Transverse colon (tissue), 4 donors: ENCODE measurements around the gene HOXD10. TPM values are rescaled to one million over a fixed set of nuclear protein-coding genes. Genes with fewer than 3 reads are reported as not detected.

Experiments used
- DNase-seq: peaks from one replicate; pipeline ENCODE4 v3.0.0-alpha.2; 2019
- H3K27ac ChIP-seq, 4 donors: fragments of 200-600 bp; sonication (generic); 2 replicates each; pipeline ENCODE4 v1.5.1; 2016 to 2018; ENCODE audit warnings: inconsistent platforms in 4 of 4
- H3K27me3 ChIP-seq: fragments of 200-600 bp; sonication (generic); 2 replicates; pipeline ENCODE4 v1.5.1; 2017; ENCODE audit warnings: inconsistent platforms
- H3K36me3 ChIP-seq, 4 donors: fragments of 200-600 bp; sonication (generic); 2 replicates each; pipeline ENCODE4 v1.5.1; 2017 to 2019; ENCODE audit warnings: inconsistent platforms in 4 of 4
- H3K4me1 ChIP-seq, 4 donors: fragments of 200-600 bp; sonication (generic); 2 replicates each; pipeline ENCODE4 v1.5.1; 2017 to 2020; ENCODE audit warnings: inconsistent platforms in 4 of 4
- H3K4me3 ChIP-seq, 4 donors: fragments of 200-600 bp; sonication (generic); 1 replicate in 1 of 4; 2 replicates in 3 of 4; pipeline versions ENCODE4 v1.5.1 to v1.6.1; 2017 to 2019; ENCODE audit warnings: inconsistent platforms in 4 of 4
- H3K9me3 ChIP-seq, 2 donors: fragments of 200-600 bp; sonication (generic); 2 replicates each; pipeline ENCODE4 v1.5.1; 2017 to 2019; ENCODE audit warnings: inconsistent platforms in 2 of 2
- CTCF ChIP-seq, 5 experiments: fragments of 200-600 bp in 3 of 5; fragments of 450-650 bp in 2 of 5; sonication (generic) in 3 of 5; IDR thresholded peaks; 1 replicate in 2 of 5; 2 replicates in 3 of 5; pipeline ENCODE4 v1.5.1; 2016 to 2017; ENCODE audit warnings: antibody characterized with exemption in 5 of 5, inconsistent platforms in 3 of 5, mild to moderate bottlenecking in 2 of 5, moderate library complexity in 1 of 5
- EP300 ChIP-seq: sonication (generic); formaldehyde crosslinking; IDR thresholded peaks from one replicate; pipeline ENCODE4 v1.6.1; 2017; ENCODE audit warnings: antibody characterized with exemption, low read depth
- POLR2A ChIP-seq: fragments of 450-650 bp; IDR thresholded peaks from one replicate; pipeline ENCODE4 v1.6.1; 2016; ENCODE audit warnings: antibody characterized with exemption, mild to moderate bottlenecking, moderate library complexity
- POLR2AphosphoS5 ChIP-seq, 3 donors: sonication (generic); formaldehyde crosslinking; IDR thresholded peaks; one replicate each; pipeline ENCODE4 v1.6.1; 2016; ENCODE audit warnings: antibody characterized with exemption in 3 of 3
- WGBS, 2 donors: methylation state at CpG; one replicate each; pipeline ENCODE4 v1.1.5; 2018; ENCODE audit warnings: low coverage in 1 of 2; 5-methylcytosine and 5-hydroxymethylcytosine counted together
- in situ Hi-C, 4 donors: fragments of 200-750 bp; cut with MboI; loops; one replicate each; pipeline versions ENCODE4 v1.15.0 to v1.15.1; 2017; ENCODE audit warnings: low sequenced_read_pairs in 3 of 4, low pct_ligation_motif_present in 1 of 4, low pct_unique_long_range_greater_than_20kb in 1 of 4
- intact Hi-C: fragments of 100-400 bp; cut with DNase I; formaldehyde crosslinking; loops from one replicate; pipeline ENCODE4 v1.15.1; 2023; ENCODE audit warnings: low total_unique reads
- total RNA-seq, 4 donors: library from RNA; depleted of rRNA; stranded (reverse); fragments of >200 nt; gene quantifications; one replicate each; pipeline ENCODE4 v1.1.0, GENCODE V29; 2016

Gene HOXD10
- total RNA-seq, 4 donors from 2014 or later: 1.1 to 25.1 (median 7.6) TPM

DNA sequence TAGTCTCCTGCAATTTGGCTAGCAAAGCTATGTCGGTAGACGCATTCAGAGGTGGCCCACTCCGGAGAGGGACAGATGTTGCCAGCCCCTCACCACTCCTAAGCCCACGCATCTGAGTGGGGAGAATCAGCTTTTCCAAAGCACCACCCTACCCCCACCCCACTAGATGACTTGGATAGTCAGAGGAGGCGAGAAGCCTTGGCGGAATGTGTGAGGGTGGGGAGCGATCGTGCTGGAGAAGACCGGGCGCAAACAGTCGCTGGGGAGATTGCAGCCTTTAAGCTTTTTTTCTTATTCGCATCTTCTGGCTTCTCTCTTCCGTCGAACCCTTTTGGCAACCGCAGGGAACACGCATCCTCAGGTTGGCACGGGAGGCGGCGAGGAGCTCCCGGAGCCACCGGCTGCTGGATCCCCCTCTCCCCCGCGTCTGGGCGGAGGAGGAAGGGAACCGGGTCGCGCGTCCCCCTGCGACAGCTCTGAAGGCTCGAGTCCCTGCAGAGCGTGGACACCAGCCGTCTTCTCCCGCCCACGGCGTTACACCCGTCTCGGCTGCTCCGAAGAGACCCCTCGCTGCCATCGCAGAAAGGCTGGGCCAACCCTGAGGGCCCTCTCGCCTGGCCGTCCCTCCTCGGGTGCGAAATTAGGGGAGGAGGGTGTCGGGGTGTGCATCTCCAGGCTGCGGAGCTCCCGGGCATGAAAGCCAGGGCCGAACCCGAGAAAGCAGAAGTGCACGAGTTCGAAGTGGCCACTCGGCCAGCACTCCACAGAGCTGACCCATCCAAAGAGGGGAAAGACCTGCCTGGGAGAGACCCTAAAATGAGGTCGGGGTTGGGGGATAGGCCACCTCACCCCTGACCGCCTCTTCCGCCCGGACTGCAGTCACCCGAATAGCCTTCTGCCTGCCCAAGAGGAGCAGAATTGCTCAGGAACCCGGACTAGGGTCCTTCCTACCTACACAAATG is 45.0 kb upstream of the HOXD10 start:
- no peak overlapping the region for H3K27ac ChIP-seq
- WGBS, 2 donors: 0 to 32% methylated on average over 1 to 44 of the region's 58 CpGs
- no peaks in the 10 kb centered on the region for H3K36me3 ChIP-seq
- no peaks in the 10 kb centered on the region for H3K9me3 ChIP-seq
- peaks cover 100% of the 10 kb centered on the region for H3K27me3 ChIP-seq
- no peak overlapping the region for H3K4me3 ChIP-seq
- intact Hi-C loops (no loop called here), in situ Hi-C loops (loop anchor here in 2 of 4 donors (10.0 kb wide), 2 partner anchors 387 to 707 kb away; no protein-coding TSS in a partner anchor)
- no peak for TF ChIP-seq POLR2AphosphoS5 (IDR thresholded peaks at IDR 0.05)
- TF ChIP-seq EP300: no peak
- TF ChIP-seq POLR2A: no peak
- no peak for TF ChIP-seq CTCF (IDR thresholded peaks at IDR 0.05)
- DNase-seq: no peak
- H3K4me1 ChIP-seq: peaks cover 11 to 20% (median 18%) of the 10 kb centered on the region in 4 donors

DNA sequence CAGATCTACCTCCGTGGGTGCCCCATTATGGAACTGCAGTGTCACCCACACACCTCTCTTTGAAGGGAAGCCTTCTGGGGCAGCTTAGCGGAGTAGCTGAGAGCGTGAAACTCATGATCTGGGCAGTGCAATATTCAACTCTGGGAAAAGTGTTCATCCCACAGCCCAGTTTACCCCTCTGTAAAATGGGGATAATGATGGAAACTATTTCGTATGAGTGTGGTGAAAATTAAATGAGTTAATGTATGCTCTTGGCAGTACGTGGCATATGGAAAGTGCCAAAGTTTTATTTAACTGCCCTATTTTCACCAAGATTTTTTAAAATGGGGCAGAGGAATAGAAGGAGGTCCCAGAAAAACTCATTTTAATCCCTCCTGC is 44.3 kb upstream of the HOXD10 start:
- no peak for DNase-seq
- in situ Hi-C loops (loop anchor here in 2 of 4 donors (10.0 kb wide), 2 partner anchors 387 to 707 kb away; no protein-coding TSS in a partner anchor), intact Hi-C loops (no loop called here)
- no peak for TF ChIP-seq POLR2AphosphoS5 (IDR thresholded peaks at IDR 0.05)
- TF ChIP-seq EP300: no peak
- TF ChIP-seq POLR2A: no peak
- TF ChIP-seq CTCF (IDR thresholded peaks at IDR 0.05): no peak
- Histone ChIP-seq H3K4me3 (no peak overlapping the region), H3K27ac (no peak overlapping the region), H3K27me3 (peaks cover 100% of the 10 kb centered on the region), H3K36me3 (no peaks in the 10 kb centered on the region), H3K9me3 (no peaks in the 10 kb centered on the region), H3K4me1 (peaks cover 8 to 14% (median 13%) of the 10 kb centered on the region in 4 donors)
- WGBS, 2 donors: 42 to 48% methylated on average over 2 to 5 of the region's 5 CpGs

GRCh38 chr2:176072951-176073904 is 43.4 kb upstream of the HOXD10 start:
- H3K4me3 ChIP-seq: no peak overlapping the region
- WGBS, 2 donors: 11 to 12% methylated on average over 8 to 29 of the region's 29 CpGs
- in situ Hi-C loops: loop anchor here in 2 of 4 donors (10.0 kb wide), 2 partner anchors 388 to 708 kb away; no protein-coding TSS in a partner anchor
- no peak for TF ChIP-seq POLR2A
- TF ChIP-seq POLR2AphosphoS5 (IDR thresholded peaks at IDR 0.05): no peak
- no peak for TF ChIP-seq CTCF (IDR thresholded peaks at IDR 0.05)
- no peak for TF ChIP-seq EP300
- no peaks in the 10 kb centered on the region for H3K36me3 ChIP-seq
- peaks cover under 1 to 5% (median 4%) of the 10 kb centered on the region in 4 donors for H3K4me1 ChIP-seq
- no peaks in the 10 kb centered on the region for H3K9me3 ChIP-seq
- intact Hi-C loops: no loop called here
- no peak overlapping the region for H3K27ac ChIP-seq
- peaks cover 100% of the 10 kb centered on the region for H3K27me3 ChIP-seq
- no peak for DNase-seq
